SK-MEL-5 (cell line): Measurements from ENCODE around the gene XIRP1. TPM values are rescaled to one million over a fixed set of nuclear protein-coding genes. Genes with fewer than 3 reads are reported as not detected.

Experiments used
- DNase-seq: peaks from one replicate; pipeline ENCODE4 v3.0.0-alpha.2; 2016; ENCODE audit warnings: low read depth, low spot score
- in situ Hi-C: cut with HindIII; loops from 2 replicates; pipeline ENCODE4 v1.10.0; 2016; ENCODE audit warnings: low sequenced_read_pairs, high pct_unique_total_duplicates, low pct_unique_long_range_greater_than_20kb
- total RNA-seq: library from RNA; depleted of rRNA; stranded (reverse); fragments of >200 nt; shearing (Covaris generic); gene quantifications from 2 replicates; pipeline ENCODE4 v1.2.3, GENCODE V29; 2014

The XIRP1 gene
- total RNA-seq, 1 experiment from 2014 or later, result 0.03 TPM

- no peak for DNase-seq
- in situ Hi-C loops, result no loop called here
Measured at GRCh38 chr3:39213613-39214012, 21.2 kb upstream of the XIRP1 start.

DNA sequence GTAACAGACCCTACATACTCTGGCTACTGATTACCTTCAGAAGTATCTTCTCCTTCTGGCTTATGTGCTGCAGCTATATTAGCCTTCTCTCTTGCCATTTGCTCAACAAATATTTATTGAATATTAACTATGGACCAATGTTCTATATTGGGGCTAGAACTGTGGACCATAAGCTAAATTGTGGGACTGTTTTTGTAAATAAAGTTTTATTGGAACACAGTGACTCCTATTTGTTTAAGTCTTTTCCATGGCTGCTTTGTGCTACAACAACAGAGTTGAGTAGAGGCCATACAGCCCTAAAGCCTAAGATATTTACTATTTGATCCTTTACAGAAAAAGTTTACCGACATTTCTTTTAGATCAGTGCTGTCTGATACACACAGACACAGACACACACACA is 20.3 kb upstream of the XIRP1 start:
- in situ Hi-C loops, result no loop called here
- DNase-seq, result no peak

GRCh38 chr3:39211332-39212130 is 19.1 kb upstream of the XIRP1 start:
- DNase-seq, result no peak
- in situ Hi-C loops, result no loop called here

- in situ Hi-C loops, result no loop called here
Measured at GRCh38 chr3:39210078-39210477, 17.7 kb upstream of the XIRP1 start.

GRCh38 chr3:39209329-39209970 is 17.1 kb upstream of the XIRP1 start:
- in situ Hi-C loops, result no loop called here
- DNase-seq, result no peak

More at GRCh38 chr3:39210078-39210477, 17.7 kb upstream of the XIRP1 start:
- DNase-seq, result no peak

DNA sequence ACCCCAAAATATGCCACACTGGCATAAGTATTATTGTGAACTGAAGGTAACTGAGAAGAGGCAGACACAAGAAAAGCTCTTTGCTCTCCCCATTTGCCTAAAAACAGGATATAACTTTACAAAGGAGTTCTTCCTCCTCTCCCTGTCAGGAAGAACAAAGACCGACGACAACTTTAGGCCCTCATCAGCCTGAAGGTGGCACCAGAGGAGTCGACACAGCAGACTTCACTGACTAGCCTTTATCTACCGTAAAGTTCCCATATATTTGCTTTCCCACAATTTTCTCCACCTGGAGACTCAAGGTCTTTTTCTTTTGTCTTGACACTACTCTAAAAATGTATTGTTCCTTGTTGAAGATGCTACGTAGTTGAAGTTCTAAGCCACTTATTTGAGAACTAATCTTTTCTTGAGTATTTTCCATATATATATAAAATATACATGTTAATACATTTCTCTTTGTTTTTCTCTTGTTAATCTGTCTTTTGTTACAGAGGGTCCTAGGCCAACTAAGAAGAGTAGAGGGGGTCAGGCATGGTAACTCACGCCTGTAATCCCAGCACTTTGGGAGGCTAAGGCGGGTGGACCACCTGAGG is 16.2 kb upstream of the XIRP1 start:
- DNase-seq, result peak; percentile 71
- in situ Hi-C loops, result no loop called here

GRCh38 chr3:39207361-39208186 is 15.2 kb upstream of the XIRP1 start:
- in situ Hi-C loops, result no loop called here
- no peak for DNase-seq

DNA sequence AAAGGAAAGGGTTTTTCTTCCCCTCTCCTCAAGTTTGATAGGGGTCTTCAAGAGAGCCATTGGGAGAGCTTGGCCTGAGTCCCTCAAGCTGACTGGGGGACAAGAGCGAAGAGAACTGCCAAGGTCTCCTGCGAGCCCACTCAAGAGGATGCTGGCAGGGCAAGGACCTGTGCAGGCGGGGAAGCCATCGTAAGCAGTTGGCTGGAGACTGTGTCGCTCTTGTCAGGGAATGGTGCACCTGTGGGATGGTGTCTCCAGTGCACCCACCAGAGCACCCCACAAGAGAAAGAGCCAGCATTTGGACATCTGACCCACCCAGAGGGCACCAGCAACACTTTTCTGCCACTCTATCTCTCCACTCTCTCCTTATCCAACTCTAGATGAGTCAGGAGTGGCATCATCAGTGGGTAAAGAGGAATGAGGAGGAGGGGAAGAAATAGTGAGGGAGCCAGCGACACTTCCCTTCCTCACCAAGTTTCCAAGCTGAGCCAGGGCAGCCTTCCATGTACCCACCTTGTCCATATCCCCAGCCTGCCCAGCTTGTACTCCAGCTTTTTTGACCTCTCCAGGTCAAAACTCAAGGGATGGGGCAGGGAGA is 13.6 kb upstream of the XIRP1 start:
- in situ Hi-C loops, result no loop called here

DNA sequence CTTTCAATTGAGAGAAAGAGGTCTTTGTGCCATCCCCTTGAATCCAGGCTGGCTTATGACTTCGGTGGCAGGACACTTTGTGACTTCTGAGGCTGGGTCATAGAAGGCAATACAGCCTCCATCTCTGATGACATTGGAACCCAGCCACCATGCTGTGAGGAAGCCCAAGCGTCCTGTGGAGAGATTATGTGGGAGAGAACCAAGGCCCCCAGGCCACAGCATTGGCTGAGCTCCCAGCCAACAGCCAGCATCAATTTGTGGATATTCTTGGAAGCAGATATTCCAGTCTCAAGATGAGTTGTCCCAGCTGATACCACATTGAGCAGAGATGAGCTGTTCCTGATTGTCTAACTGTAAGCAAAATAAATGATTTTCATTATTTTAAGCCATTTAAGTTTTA is 12.7 kb upstream of the XIRP1 start:
- no peak for DNase-seq
- in situ Hi-C loops, result no loop called here

More for the DNA sequence above, 13.6 kb upstream of the XIRP1 start:
- DNase-seq, result no peak

DNA sequence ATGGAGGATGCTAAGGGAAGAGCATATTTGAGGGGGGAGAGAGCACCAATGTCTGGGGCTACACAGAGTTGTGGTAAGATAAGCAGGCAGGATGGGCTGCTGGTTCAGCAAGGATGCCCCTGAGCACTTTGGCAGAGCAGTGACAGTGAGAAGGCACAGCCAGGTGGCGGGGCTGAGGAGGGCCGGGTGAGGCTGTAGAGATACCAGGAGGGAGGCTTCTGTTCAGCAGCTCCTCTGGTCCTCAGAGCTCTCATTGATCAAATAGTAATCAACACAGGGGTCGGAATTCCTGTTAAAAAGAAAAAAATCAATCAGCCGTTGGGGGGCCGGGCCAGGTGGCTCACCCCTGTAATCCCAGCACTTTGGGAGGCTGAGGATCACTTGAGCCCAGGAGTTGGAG is 11.5 kb upstream of the XIRP1 start:
- in situ Hi-C loops, result no loop called here
- DNase-seq, result no peak

GRCh38 chr3:39203402-39203801 is 11.0 kb upstream of the XIRP1 start:
- in situ Hi-C loops, result no loop called here

GRCh38 chr3:39202094-39202493 is 9.7 kb upstream of the XIRP1 start:
- DNase-seq, result no peak
- in situ Hi-C loops, result no loop called here

More at GRCh38 chr3:39203402-39203801, 11.0 kb upstream of the XIRP1 start:
- no peak for DNase-seq

GRCh38 chr3:39196671-39197356 is 4.4 kb upstream of the XIRP1 start:
- no peak for DNase-seq

DNA sequence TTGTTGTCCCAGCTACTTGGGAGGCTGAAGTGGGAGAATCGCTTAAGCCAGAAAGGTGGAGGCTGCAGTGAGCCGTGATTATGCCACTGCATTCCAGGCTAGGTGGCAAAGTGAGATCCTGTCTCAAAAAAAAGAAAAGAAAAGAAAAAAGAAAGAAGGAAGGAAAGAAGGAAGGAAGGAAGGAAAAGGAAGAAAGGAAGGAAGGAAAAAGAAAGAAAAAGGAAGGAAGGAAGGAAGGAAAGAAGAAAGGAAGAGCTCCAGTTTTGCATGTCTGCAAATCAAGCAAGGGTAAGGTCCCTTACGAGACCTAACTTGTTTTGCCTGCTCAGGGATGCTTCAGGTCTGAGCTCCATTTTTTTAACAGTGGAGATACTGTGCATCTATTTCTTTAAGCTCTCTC is 3.6 kb upstream of the XIRP1 start:
- in situ Hi-C loops, result no loop called here
- DNase-seq, result no peak

More at GRCh38 chr3:39196671-39197356, 4.4 kb upstream of the XIRP1 start:
- in situ Hi-C loops, result no loop called here

DNA sequence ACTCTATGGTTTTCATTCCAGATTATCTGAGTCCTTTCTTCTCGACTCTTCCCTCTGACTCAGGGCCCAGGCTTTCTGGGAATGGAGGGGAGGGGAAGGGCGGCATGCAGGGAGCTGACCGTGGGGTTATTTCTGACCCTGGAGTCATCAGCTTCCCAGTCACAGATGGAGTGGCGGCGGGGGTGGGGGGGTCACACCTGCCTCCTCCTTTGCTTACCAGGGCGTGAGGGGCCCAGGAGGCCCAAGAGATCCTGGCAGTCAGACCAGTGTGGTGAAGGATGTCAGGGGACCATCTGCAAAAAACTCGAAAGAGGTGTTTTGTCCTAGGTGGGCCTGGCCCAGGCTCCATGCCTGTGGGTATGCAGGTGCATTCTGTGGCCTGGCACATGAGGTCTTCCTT is 996 bp upstream of the XIRP1 start:
- in situ Hi-C loops, result no loop called here
- DNase-seq, result no peak

GRCh38 chr3:39191773-39192172 is 622 bp downstream of the XIRP1 start:
- no peak for DNase-seq
- in situ Hi-C loops, result no loop called here

GRCh38 chr3:39191111-39191510 is 1.3 kb downstream of the XIRP1 start:
- in situ Hi-C loops, result no loop called here
- DNase-seq, result no peak
